Measurements from ENCODE around the gene RNF181.

Gene RNF181

GRCh38 chr2:85547859-85548607 is 47.5 kb upstream of the RNF181 start:
- Histone ChIP-seq H3K4me3 (replicated peaks; ENCODE audit: insufficient read depth, low read length) (no peak overlapping the region), H3K27me3 (ENCODE audit: insufficient read depth, poor library complexity, severe bottlenecking) (no peaks in the 10 kb centered on the region), H3K27ac (replicated peaks) (no peak overlapping the region)
- peak; percentile 40; the same call in 1 of the 2 replicates for TF ChIP-seq POLR2AphosphoS5 (IDR thresholded peaks at IDR 0.05; ENCODE audit: low read depth)
- peak; percentile 47; the same call in 1 of the 2 replicates for TF ChIP-seq SPI1 (IDR thresholded peaks at IDR 0.05; ENCODE audit: borderline replicate concordance, low read depth)
- TF ChIP-seq GABPA (IDR thresholded peaks at IDR 0.05; ENCODE audit: low read depth): no peak
- no peak for DNase-seq (ENCODE audit: low read depth in 1 of 2, low spot score in 1 of 2)

- no peak overlapping the region for H3K4me3 ChIP-seq (replicated peaks; ENCODE audit: insufficient read depth, low read length)
- H3K27ac ChIP-seq (replicated peaks): no peak overlapping the region
- no peaks in the 10 kb centered on the region for H3K27me3 ChIP-seq (ENCODE audit: insufficient read depth, poor library complexity, severe bottlenecking)
- no peak for DNase-seq (ENCODE audit: low read depth in 1 of 2, low spot score in 1 of 2)
- TF ChIP-seq SPI1 (IDR thresholded peaks at IDR 0.05; ENCODE audit: borderline replicate concordance, low read depth) (no peak), CTCF (IDR thresholded peaks at IDR 0.05; ENCODE audit: insufficient read depth, low read length) (no peak), POLR2AphosphoS5 (IDR thresholded peaks at IDR 0.05; ENCODE audit: low read depth) (no peak), GABPA (IDR thresholded peaks at IDR 0.05; ENCODE audit: low read depth) (no peak), REST (IDR thresholded peaks at IDR 0.05; ENCODE audit: insufficient replicate concordance, low read depth) (no peak)
Measured at GRCh38 chr2:85548608-85548900, 47.0 kb upstream of the RNF181 start.

- Histone ChIP-seq H3K27ac (replicated peaks) (no peak overlapping the region), H3K27me3 (ENCODE audit: insufficient read depth, poor library complexity, severe bottlenecking) (no peaks in the 10 kb centered on the region), H3K4me3 (replicated peaks; ENCODE audit: insufficient read depth, low read length) (no peak overlapping the region)
- DNase-seq (ENCODE audit: low read depth in 1 of 2, low spot score in 1 of 2): no peak
- TF ChIP-seq GABPA (IDR thresholded peaks at IDR 0.05; ENCODE audit: low read depth) (no peak), SPI1 (IDR thresholded peaks at IDR 0.05; ENCODE audit: borderline replicate concordance, low read depth) (no peak), REST (IDR thresholded peaks at IDR 0.05; ENCODE audit: insufficient replicate concordance, low read depth) (no peak), CTCF (IDR thresholded peaks at IDR 0.05; ENCODE audit: insufficient read depth, low read length) (no peak)
Measured at GRCh38 chr2:85549095-85549494, 46.5 kb upstream of the RNF181 start.

- H3K27me3 ChIP-seq (ENCODE audit: insufficient read depth, poor library complexity, severe bottlenecking): no peaks in the 10 kb centered on the region
- no peak overlapping the region for H3K4me3 ChIP-seq (replicated peaks; ENCODE audit: insufficient read depth, low read length)
- DNase-seq (ENCODE audit: low read depth in 1 of 2, low spot score in 1 of 2): no peak
- H3K27ac ChIP-seq (replicated peaks): peak overlapping the region; percentile 54
- TF ChIP-seq POLR2AphosphoS5 (IDR thresholded peaks at IDR 0.05; ENCODE audit: low read depth) (no peak), GABPA (IDR thresholded peaks at IDR 0.05; ENCODE audit: low read depth) (no peak), CTCF (IDR thresholded peaks at IDR 0.05; ENCODE audit: insufficient read depth, low read length) (no peak), SPI1 (IDR thresholded peaks at IDR 0.05; ENCODE audit: borderline replicate concordance, low read depth) (no peak), REST (IDR thresholded peaks at IDR 0.05; ENCODE audit: insufficient replicate concordance, low read depth) (no peak)
Measured at GRCh38 chr2:85549826-85550225, 45.7 kb upstream of the RNF181 start.
